HFFc6 (cell line): ENCODE measurements around the gene C10orf105. TPM values are rescaled to one million over a fixed set of nuclear protein-coding genes. Genes with fewer than 3 reads are reported as not detected.

Source experiments
- DNase-seq: peaks from one replicate; pipeline ENCODE4 v3.0.0-alpha.2; 2018
- H3K27ac Mint-ChIP-seq: 2 replicates; pipeline ENCODE4 v1.8.0; 2020; ENCODE audit warnings: mild to moderate bottlenecking, mixed read lengths
- H3K27me3 Mint-ChIP-seq: 2 replicates; pipeline ENCODE4 v1.8.0; 2021; ENCODE audit warnings: mild to moderate bottlenecking, moderate library complexity, mixed read lengths; ENCODE audit not compliant: insufficient read depth
- H3K36me3 Mint-ChIP-seq: 2 replicates; pipeline ENCODE4 v1.8.0; 2021; ENCODE audit warnings: low read depth, mixed read lengths
- H3K4me1 Mint-ChIP-seq: 2 replicates; pipeline ENCODE4 v1.8.0; 2020; ENCODE audit warnings: low read depth, mixed read lengths
- H3K4me3 Mint-ChIP-seq: 2 replicates; pipeline ENCODE4 v1.8.0; 2020; ENCODE audit warnings: mild to moderate bottlenecking, moderate library complexity, mixed read lengths
- H3K9me3 Mint-ChIP-seq: 2 replicates; pipeline ENCODE4 v1.8.0; 2020; ENCODE audit warnings: mild to moderate bottlenecking, mixed read lengths
- CTCF ChIP-seq: fragments of 200-600 bp; sonication (generic); IDR thresholded peaks from 2 replicates; pipeline ENCODE4 v1.5.0; 2021; ENCODE audit warnings: antibody characterized with exemption, mild to moderate bottlenecking
- total RNA-seq, 6 experiments: library from RNA; stranded (reverse); fragmentation: NEBNext Ultra II Directional; extraction: Animal tissue kit (Norgen Biotek cat#: 25700); gene quantifications; 2 replicates in 1 of 6; 3 replicates in 5 of 6; pipeline ENCODE4 v1.2.3, GENCODE V29; 2021

Gene C10orf105
- total RNA-seq, 6 experiments from 2014 or later = not detected

GRCh38 chr10:71741671-71742070, 22.1 kb upstream of the C10orf105 start:
- Mint-ChIP-seq H3K4me3 (no peak overlapping the region), H3K27ac (no peak overlapping the region), H3K36me3 (no peaks in the 10 kb centered on the region), H3K9me3 (no peaks in the 10 kb centered on the region), H3K4me1 (peaks cover 7% of the 10 kb centered on the region), H3K27me3 (peaks cover 9% of the 10 kb centered on the region)
- no peak for DNase-seq
- no peak for TF ChIP-seq CTCF

GRCh38 chr10:71741029-71741428, 21.5 kb upstream of the C10orf105 start:
- H3K27ac Mint-ChIP-seq = no peak overlapping the region
- H3K4me1 Mint-ChIP-seq = peaks cover 7% of the 10 kb centered on the region
- DNase-seq = no peak

GRCh38 chr10:71740069-71740653, 20.6 kb upstream of the C10orf105 start:
- peaks cover 9% of the 10 kb centered on the region for H3K27me3 Mint-ChIP-seq
- H3K9me3 Mint-ChIP-seq = no peaks in the 10 kb centered on the region
- no peaks in the 10 kb centered on the region for H3K36me3 Mint-ChIP-seq
- TF ChIP-seq CTCF = no peak; the same call in 1 of the 2 replicates
- H3K4me1 Mint-ChIP-seq = peaks cover 7% of the 10 kb centered on the region
- H3K4me3 Mint-ChIP-seq = no peak overlapping the region
- peak overlapping the region; percentile 20; the same call in 1 of the 2 replicates for H3K27ac Mint-ChIP-seq
- DNase-seq = peak; percentile 62

More at GRCh38 chr10:71741029-71741428, 21.5 kb upstream of the C10orf105 start:
- TF ChIP-seq CTCF = no peak
- no peaks in the 10 kb centered on the region for H3K9me3 Mint-ChIP-seq
- H3K27me3 Mint-ChIP-seq = peaks cover 9% of the 10 kb centered on the region
- no peak overlapping the region for H3K4me3 Mint-ChIP-seq
- H3K36me3 Mint-ChIP-seq = no peaks in the 10 kb centered on the region

GRCh38 chr10:71739358-71739900, 19.9 kb upstream of the C10orf105 start:
- Mint-ChIP-seq H3K4me3 (no peak overlapping the region), H3K36me3 (no peaks in the 10 kb centered on the region), H3K27ac (no peak overlapping the region), H3K4me1 (peaks cover 7% of the 10 kb centered on the region), H3K9me3 (no peaks in the 10 kb centered on the region), H3K27me3 (peaks cover 10% of the 10 kb centered on the region)
- no peak for DNase-seq
- TF ChIP-seq CTCF = no peak

GRCh38 chr10:71737834-71738197, 18.2 kb upstream of the C10orf105 start:
- Mint-ChIP-seq H3K27me3 (peaks cover 20% of the 10 kb centered on the region), H3K27ac (no peak overlapping the region)
- DNase-seq = no peak

More at GRCh38 chr10:71737834-71738197, 18.2 kb upstream of the C10orf105 start:
- Mint-ChIP-seq H3K4me3 (no peak overlapping the region), H3K9me3 (no peaks in the 10 kb centered on the region), H3K4me1 (peaks cover 7% of the 10 kb centered on the region), H3K36me3 (no peaks in the 10 kb centered on the region)
- no peak for TF ChIP-seq CTCF
